Cerebellar cortex (tissue), 1 donor: ENCODE data around the gene MTFR1L.

Experiments used
- DNase-seq: peaks from one replicate; pipeline ENCODE4 v3.0.0-alpha.2; 2015; ENCODE audit warnings: low spot score

The MTFR1L gene

GRCh38 chr1:25861316-25862286, 41.8 kb downstream of the MTFR1L start:
- no peak for DNase-seq

GRCh38 chr1:25862785-25863485, 43.2 kb downstream of the MTFR1L start:
- peak; percentile 61 for DNase-seq

- peak; percentile 58 for DNase-seq
These were observed 43.9 kb downstream of the MTFR1L start for GRCh38 chr1:25863486-25864262.

GRCh38 chr1:25864434-25864833, 44.7 kb downstream of the MTFR1L start:
- no peak for DNase-seq

- no peak for DNase-seq
These were observed 46.5 kb downstream of the MTFR1L start for GRCh38 chr1:25866288-25866687.

GRCh38 chr1:25867210-25867991, 47.6 kb downstream of the MTFR1L start:
- DNase-seq: no peak

- DNase-seq: no peak
These were observed 50.3 kb downstream of the MTFR1L start for GRCh38 chr1:25869909-25870606.

- DNase-seq: no peak
These were observed 50.9 kb downstream of the MTFR1L start for GRCh38 chr1:25870614-25871013.

GRCh38 chr1:25871086-25871703, 51.4 kb downstream of the MTFR1L start:
- DNase-seq: no peak

- DNase-seq: no peak
These were observed 52.1 kb downstream of the MTFR1L start for GRCh38 chr1:25871704-25872494.

GRCh38 chr1:25872713-25873112, 53.0 kb downstream of the MTFR1L start:
- no peak for DNase-seq

- no peak for DNase-seq
These were observed 53.4 kb downstream of the MTFR1L start for GRCh38 chr1:25873120-25873519.

- no peak for DNase-seq
These were observed 54.5 kb downstream of the MTFR1L start for GRCh38 chr1:25874209-25874608.

GRCh38 chr1:25874635-25875153, 54.9 kb downstream of the MTFR1L start:
- no peak for DNase-seq

- peak; percentile 65 for DNase-seq
These were observed 55.6 kb downstream of the MTFR1L start, which contains the start of gene PAQR7 for GRCh38 chr1:25875154-25875855. Gene PAQR7, minus strand, starts transcription at chr1:25875708. Its CDS starts 11,869 bp downstream, at chr1:25863839.

- peak; percentile 37 for DNase-seq
These were observed 56.3 kb downstream of the MTFR1L start for GRCh38 chr1:25875856-25876692.

GRCh38 chr1:25876693-25877077, 56.9 kb downstream of the MTFR1L start:
- DNase-seq: no peak

GRCh38 chr1:25877155-25877554, 57.4 kb downstream of the MTFR1L start:
- no peak for DNase-seq
